Stimulated activated memory B cell treated with anti-CD40 and anti-IgM and Interleukin-4, amounts not matched to agents 10 μg/mL and 1 μg/mL and 100 μg/mL, for 72 hours (primary cell): Measurements from ENCODE around the gene PACS2.

Source experiments
- ATAC-seq: fragments of 150-1000 bp; cut with Tn5 transposase; 2 replicates; pipeline ENCODE4 v1.10.0; 2021
- H3K27ac Mint-ChIP-seq: one replicate; pipeline ENCODE4 v1.8.0; 2022; ENCODE audit warnings: mild to moderate bottlenecking, mixed read lengths
- H3K27me3 Mint-ChIP-seq: one replicate; pipeline ENCODE4 v1.8.0; 2022; ENCODE audit warnings: mixed read lengths
- H3K36me3 Mint-ChIP-seq: one replicate; pipeline ENCODE4 v1.8.0; 2022; ENCODE audit warnings: mixed read lengths
- H3K4me1 Mint-ChIP-seq: one replicate; pipeline ENCODE4 v1.8.0; 2022; ENCODE audit warnings: mixed read lengths
- H3K4me3 Mint-ChIP-seq: one replicate; pipeline ENCODE4 v1.8.0; 2022; ENCODE audit warnings: mild to moderate bottlenecking, moderate library complexity, mixed read lengths
- H3K9me3 Mint-ChIP-seq: one replicate; pipeline ENCODE4 v1.8.0; 2022; ENCODE audit warnings: mixed read lengths

Gene PACS2

DNA sequence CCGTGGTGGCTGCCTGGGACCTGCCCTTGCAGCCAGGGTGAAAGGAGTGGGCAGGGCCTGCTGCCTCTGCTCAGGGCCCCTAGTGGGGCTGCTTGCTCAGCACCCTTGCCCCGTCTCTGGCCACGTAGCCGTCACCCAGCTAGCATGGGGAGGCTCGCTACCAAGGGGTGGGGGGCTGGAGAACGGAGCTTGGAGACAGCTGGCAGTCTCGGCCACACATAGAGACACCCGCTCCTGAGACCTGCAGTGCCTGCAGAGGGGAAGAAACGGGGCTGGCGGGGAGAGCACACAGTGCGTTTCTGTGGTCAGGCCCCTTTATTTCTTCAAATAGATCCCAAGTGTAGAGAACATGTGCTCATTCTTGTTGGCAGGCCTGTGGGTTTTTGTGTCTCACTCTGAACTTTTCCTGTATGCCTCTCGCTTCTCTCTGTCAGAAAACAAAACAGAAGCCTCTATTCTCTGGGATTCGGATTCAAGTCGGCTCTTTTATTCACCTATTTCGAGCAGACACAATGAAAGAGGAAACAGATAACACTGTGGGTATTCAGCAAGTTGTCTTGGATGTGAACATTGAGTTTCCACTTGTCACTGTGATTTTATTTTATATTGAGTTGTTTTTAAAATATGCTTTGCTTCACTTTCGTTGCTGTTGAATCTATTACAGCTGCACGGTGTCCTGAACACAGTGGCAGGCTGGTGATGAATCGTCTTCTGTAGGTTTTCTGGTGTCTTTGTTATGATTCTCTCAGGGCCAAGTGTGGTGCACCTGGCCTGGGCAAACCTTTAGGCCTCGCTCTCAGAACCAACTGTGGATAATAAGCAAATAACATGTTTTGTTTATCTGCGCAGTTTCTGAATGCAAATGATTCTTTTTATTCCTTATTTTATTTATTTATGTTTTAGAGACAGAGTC is 26.5 kb downstream of the PACS2 start:
- H3K27me3 Mint-ChIP-seq = no peaks in the 10 kb centered on the region
- no peak overlapping the region for H3K27ac Mint-ChIP-seq
- peaks cover 30% of the 10 kb centered on the region for H3K4me1 Mint-ChIP-seq
- H3K4me3 Mint-ChIP-seq = no peak overlapping the region
- no peaks in the 10 kb centered on the region for H3K9me3 Mint-ChIP-seq
- ATAC-seq = no peak
- H3K36me3 Mint-ChIP-seq = peaks cover 14% of the 10 kb centered on the region

DNA sequence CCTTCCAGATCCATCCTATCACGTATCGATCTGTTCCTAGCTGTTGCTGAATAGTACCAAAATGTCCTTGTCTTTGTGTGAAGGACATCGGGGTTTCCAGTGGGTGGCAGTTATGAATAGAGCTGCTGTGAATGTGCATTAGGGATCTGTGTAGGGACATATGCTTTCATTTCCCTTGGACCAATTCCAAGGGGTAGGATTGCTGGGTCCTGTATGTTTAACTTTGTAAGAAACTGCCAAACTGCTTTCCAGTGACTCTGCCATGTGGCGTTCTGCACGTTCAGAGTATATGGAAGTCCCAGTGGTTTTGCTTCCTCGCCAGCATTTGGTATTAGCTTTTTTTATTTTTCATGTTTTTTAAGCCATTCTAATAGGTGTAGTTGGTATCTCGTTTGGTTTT is 28.6 kb downstream of the PACS2 start:
- Mint-ChIP-seq H3K4me1 (peaks cover 29% of the 10 kb centered on the region), H3K9me3 (no peaks in the 10 kb centered on the region), H3K36me3 (peaks cover 6% of the 10 kb centered on the region), H3K4me3 (no peak overlapping the region), H3K27me3 (no peaks in the 10 kb centered on the region), H3K27ac (no peak overlapping the region)
- ATAC-seq = no peak

DNA sequence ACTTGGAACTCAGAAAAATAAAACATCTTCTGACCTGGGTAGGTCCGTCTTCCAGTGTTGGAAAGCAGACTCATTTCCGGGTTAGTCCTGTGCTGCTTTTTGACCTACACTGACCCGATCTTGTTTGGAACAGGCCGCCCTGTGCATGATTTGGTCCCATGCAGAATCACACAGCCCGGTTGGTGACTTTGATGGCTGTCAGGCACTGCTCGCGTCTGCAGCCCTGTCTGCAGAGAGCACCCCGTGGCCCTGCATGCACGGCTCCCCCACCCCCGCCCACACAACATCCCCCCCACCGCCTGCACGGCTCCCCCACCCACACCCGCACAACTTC is 31.6 kb downstream of the PACS2 start:
- Mint-ChIP-seq H3K27me3 (no peaks in the 10 kb centered on the region), H3K36me3 (peaks cover 6% of the 10 kb centered on the region), H3K9me3 (no peaks in the 10 kb centered on the region), H3K27ac (no peak overlapping the region), H3K4me3 (no peak overlapping the region), H3K4me1 (peaks cover 5% of the 10 kb centered on the region)
- ATAC-seq = no peak

DNA sequence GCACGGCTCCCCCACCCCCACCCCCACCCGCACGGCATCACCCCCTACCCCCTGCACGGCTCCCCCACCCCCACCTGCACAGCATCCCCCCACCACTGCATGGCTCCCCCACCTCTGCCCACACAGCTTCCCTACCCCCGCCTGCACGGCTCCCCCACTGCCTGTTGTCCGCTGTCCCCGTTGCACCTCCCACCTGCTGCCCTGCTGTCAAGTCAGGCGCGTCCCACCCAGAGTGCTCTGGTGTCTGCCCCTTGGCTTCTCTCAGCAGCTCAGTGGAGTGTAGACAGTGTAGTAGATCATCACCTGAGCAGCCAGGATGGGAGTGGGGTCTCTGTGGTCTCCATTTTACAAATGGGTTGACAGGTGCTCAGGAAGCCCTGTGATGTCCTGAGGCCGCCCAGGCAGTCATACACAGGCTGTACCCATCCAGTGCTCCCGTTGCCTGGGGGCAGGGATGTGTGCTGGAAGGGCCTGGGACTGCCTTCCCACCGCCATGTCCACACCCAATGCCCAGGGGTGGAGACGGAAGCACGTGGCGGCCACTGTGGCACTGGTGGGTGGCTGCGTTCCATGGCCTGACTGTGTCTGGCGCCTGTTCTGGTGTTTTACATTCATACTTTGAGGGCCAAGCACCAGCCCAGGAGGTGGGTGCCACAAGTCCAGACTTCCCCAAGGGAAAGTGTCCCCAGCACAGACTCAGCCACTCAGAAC is 32.5 kb downstream of the PACS2 start:
- H3K27ac Mint-ChIP-seq = no peak overlapping the region
- ATAC-seq = peak; percentile 12
- peaks cover 2% of the 10 kb centered on the region for H3K4me1 Mint-ChIP-seq
- H3K4me3 Mint-ChIP-seq = no peak overlapping the region
- H3K36me3 Mint-ChIP-seq = peaks cover 6% of the 10 kb centered on the region
- no peaks in the 10 kb centered on the region for H3K27me3 Mint-ChIP-seq
- no peaks in the 10 kb centered on the region for H3K9me3 Mint-ChIP-seq

DNA sequence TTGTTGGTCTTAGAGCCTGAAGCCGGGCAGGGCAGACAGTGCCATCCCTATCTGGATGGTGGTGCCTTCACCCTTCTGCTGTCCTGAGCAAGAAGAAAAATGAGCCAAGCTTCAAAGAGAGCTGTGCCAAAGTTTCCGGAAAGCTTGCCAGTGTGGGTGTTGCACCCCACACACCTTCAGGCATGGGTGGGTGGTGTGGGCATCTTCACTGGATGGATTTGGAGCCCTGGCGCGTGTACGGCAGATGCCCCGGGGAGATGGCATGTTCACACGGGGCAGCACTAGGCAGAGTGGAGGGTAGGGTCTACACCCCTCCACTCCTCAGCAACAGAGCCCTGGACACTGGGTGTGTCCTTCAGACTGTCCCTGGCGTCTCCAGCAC is 33.0 kb downstream of the PACS2 start:
- Mint-ChIP-seq H3K4me3 (no peak overlapping the region), H3K36me3 (peaks cover 6% of the 10 kb centered on the region), H3K27me3 (no peaks in the 10 kb centered on the region), H3K9me3 (no peaks in the 10 kb centered on the region), H3K27ac (no peak overlapping the region), H3K4me1 (peaks cover 5% of the 10 kb centered on the region)
- ATAC-seq = no peak

DNA sequence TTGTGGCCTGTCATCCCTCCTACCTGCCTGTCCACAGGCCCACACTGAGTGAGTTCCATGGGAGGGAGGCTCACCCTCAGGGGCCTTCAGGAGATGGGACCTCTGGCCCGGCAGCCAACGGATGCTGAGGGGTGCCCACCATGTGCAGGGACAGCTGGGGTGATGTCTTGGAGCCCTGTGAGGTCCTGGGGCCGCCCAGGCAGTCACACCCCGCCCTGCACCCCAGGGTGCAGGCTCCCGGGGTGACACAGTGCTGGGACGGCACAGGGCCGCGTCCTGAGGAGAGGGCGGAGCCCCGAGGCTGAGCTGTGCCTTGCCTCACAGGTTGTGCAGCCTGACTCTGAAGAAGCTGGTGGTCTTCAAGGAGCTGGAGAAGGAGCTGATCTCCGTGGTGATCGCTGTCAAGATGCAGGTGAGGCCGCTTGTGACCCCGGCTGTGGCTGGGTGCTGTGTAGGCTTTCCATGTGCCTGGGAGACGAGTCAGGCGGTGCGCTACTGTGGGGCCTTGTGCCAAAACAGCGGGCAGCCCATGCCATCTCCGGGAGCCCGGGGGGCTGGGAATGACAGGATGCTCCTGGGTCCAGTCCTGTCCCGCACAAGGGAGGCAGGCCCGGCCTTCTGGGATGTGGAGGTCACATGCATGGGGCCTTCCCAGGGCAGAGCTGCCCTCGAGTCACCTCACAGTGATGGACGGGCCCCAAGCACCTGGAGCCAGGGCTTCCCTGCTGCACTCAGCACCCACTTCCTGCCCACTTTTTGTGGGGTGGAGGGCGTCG is 33.8 kb downstream of the PACS2 start:
- Mint-ChIP-seq H3K4me1 (peaks cover 5% of the 10 kb centered on the region), H3K27me3 (no peaks in the 10 kb centered on the region), H3K27ac (no peak overlapping the region), H3K36me3 (peaks cover 6% of the 10 kb centered on the region), H3K9me3 (peaks cover 2% of the 10 kb centered on the region), H3K4me3 (no peak overlapping the region)
- ATAC-seq = no peak

DNA sequence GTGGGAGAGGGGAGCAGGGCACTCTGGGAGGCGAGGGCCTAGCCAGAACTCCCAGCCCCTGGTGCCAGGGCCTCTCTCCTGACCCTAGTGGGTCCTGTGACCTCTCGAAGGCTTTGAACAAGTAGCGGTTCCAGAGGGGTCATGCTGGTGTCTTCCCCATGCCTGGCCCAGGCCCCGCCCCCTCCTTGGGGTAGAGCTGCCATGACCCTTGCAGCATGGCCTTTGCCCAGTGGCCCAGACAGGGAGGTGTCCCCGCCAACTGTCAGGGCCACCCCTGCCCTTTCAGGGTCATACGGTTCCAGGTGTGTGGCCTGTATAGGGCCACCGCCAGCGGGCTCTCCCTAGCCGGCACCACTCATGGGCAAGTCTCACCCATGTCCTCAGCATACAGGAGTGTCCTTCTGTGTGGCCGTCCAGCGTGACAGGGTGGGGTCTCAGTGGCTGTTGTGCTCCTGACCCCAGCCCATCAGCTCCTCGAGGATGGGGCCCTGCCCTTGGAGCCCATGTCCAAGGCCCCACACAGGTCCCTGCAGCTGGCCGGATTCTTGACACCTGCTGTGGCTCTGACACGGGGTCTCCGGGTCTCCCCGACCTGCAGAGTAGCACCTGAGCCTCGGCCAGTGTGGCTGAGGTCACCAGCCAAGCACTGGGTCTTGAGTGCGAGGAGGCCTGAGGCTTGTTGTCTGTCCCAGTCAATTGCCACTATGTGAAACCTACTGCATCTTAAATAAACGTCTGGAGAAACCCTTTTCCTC is 34.6 kb downstream of the PACS2 start:
- peaks cover 5% of the 10 kb centered on the region for H3K4me1 Mint-ChIP-seq
- no peak overlapping the region for H3K27ac Mint-ChIP-seq
- peaks cover 3% of the 10 kb centered on the region for H3K9me3 Mint-ChIP-seq
- H3K36me3 Mint-ChIP-seq = peaks cover 6% of the 10 kb centered on the region
- no peak overlapping the region for H3K4me3 Mint-ChIP-seq
- no peak for ATAC-seq
- H3K27me3 Mint-ChIP-seq = no peaks in the 10 kb centered on the region

DNA sequence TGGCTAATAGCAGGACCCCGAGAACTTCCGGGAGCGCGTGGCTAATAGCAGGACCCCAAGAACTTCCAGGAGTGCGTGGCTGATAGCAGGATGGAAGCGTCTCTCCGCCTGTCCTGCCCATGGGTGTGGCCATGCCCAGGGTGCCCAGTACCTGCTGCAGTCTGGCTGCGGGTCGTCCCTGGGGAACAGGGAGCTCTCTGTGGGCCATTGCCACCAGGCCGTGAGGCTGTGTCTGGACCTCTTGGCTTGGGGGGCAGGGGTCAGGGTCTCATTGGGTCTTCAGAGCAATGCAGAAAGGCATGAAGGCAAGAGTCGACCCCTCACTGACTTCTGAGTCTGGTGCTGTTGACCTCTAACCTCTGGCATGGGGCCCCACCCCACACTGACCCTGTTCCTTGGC is 35.4 kb downstream of the PACS2 start:
- no peak for ATAC-seq
- H3K27me3 Mint-ChIP-seq = no peaks in the 10 kb centered on the region
- no peak overlapping the region for H3K27ac Mint-ChIP-seq
- H3K4me3 Mint-ChIP-seq = no peak overlapping the region
- peaks cover 5% of the 10 kb centered on the region for H3K4me1 Mint-ChIP-seq
- H3K36me3 Mint-ChIP-seq = peaks cover 6% of the 10 kb centered on the region
- peaks cover 3% of the 10 kb centered on the region for H3K9me3 Mint-ChIP-seq

DNA sequence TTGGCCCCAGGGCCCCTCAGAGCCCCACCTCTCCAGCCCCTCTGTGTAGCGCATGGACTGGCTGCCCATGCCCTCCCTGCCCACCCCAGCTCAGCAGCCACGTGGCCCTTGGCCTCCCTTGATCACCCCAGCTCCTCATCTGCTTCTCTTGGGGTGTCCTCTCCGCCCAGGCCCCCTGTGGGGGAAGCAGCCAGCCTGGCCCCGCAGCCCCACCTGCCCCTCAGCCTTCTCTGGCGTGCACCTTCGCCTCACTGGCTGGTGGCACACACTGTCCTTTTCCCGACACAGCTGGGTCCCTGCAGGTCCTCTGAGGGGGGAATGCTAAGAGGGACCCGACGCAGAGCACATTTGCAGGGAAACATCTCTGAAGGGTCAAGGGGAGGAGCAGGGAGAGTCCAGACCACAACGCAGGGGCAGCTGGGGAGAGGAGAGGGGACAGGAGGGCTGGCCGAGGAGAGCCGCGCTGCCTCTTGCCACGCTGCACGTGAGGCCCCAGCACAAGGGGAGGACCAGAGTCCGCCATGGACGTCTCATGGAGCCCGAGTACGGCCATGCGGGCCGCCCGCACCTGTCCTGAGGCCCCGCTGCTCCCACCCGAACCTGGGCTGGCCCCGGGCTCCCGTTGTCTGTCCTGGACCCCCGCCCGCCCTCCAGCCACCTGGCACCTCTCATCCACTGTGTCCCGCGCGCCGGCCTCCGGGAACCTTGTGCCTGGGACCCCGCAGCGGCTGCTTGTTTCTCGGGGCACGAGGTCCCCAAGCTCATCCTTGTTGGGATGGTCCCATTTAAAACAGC is 36.1 kb downstream of the PACS2 start:
- Mint-ChIP-seq H3K9me3 (peaks cover 3% of the 10 kb centered on the region), H3K27me3 (no peaks in the 10 kb centered on the region), H3K4me1 (peaks cover 5% of the 10 kb centered on the region), H3K27ac (no peak overlapping the region), H3K36me3 (peaks cover 8% of the 10 kb centered on the region), H3K4me3 (no peak overlapping the region)
- ATAC-seq = no peak

DNA sequence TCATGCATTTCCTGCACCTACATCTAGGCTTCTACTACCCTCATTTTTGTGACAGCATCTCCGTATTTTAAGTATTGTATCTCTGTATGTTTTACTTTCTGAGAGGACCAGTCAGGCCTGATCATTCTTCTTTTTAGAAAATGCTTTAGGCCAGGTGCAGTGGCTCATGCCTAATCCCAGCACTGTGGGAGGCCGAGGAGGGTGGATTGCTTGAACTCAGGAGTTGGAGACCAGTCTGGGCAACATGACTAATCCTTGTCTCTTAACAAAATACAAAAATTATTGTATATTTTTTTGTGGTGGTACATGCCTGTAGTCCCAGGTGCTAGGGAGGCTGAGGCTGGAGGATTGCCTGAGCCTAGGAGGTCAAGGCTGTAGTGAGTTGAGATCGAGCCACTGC is 36.9 kb downstream of the PACS2 start:
- H3K27ac Mint-ChIP-seq = no peak overlapping the region
- H3K9me3 Mint-ChIP-seq = peaks cover 3% of the 10 kb centered on the region
- no peak for ATAC-seq
- peaks cover 13% of the 10 kb centered on the region for H3K36me3 Mint-ChIP-seq
- peaks cover 5% of the 10 kb centered on the region for H3K4me1 Mint-ChIP-seq
- H3K4me3 Mint-ChIP-seq = no peak overlapping the region
- no peaks in the 10 kb centered on the region for H3K27me3 Mint-ChIP-seq

DNA sequence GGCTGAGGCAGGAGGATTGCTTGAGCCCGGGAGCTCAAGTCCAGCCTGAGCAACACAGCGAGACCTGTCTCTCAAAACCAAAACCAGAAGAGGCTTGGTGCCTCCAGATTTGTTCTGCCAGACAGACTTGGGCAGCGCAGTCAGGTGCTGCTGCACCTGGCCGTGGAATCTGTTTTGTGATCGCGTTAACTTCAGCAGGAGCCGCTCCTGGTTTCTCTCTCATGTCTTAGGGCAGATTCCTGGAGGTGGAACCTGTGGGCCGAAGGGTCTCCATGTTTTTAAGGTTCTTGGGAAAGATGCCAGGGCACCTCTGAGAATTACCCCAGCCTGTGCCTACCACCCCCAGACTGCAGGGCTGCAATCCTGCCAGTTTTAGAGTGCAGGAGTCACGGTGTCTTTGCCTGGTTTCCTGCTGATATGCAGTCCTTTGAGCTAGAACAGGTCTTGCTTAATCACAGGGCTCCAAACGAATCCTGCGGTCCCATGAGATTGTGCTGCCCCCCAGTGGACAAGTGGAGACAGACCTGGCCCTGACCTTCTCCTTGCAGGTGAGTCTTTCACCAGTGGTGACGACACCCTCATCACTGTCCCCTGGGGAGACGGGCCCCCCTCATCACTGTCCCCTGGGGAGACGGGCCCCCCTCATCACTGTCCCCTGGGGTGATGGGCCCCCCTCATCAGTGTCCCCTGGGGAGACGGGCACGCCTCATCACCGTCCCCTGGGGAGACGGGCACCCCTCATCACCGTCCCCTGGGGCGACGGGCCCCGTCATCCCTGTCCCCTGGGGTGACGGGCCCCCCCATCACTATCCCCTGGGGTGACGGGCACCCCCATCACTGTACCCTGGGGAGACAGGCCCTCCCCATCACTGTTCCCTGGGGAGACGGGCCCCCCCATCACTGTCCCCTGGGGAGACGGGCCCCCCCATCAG is 37.6 kb downstream of the PACS2 start:
- H3K27ac Mint-ChIP-seq = peak overlapping the region; percentile 80
- H3K36me3 Mint-ChIP-seq = peaks cover 20% of the 10 kb centered on the region
- H3K4me3 Mint-ChIP-seq = no peak overlapping the region
- H3K4me1 Mint-ChIP-seq = peaks cover 5% of the 10 kb centered on the region
- peak; percentile 90 for ATAC-seq
- no peaks in the 10 kb centered on the region for H3K27me3 Mint-ChIP-seq
- H3K9me3 Mint-ChIP-seq = peaks cover 3% of the 10 kb centered on the region

DNA sequence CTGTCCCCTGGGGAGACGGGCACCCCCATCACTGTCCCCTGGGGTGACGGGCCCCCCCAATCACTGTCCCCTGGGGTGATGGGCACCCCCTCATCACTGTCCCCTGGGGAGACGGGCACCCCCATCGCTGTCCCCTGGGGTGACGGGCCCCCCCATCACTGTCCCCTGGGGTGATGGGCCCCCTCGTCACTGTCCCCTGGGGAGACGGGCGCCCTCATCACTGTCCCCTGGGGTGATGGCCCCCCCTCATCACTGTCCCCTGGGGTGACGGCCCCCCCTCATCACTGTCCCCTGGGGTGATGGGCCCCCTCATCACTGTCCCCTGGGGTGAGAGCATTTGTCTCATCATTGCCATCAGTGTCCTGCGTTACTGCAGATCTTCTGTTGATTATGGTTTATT is 38.6 kb downstream of the PACS2 start:
- peak overlapping the region; percentile 80 for H3K27ac Mint-ChIP-seq
- H3K4me3 Mint-ChIP-seq = no peak overlapping the region
- H3K4me1 Mint-ChIP-seq = peaks cover 5% of the 10 kb centered on the region
- H3K27me3 Mint-ChIP-seq = no peaks in the 10 kb centered on the region
- ATAC-seq = no peak
- peaks cover 25% of the 10 kb centered on the region for H3K36me3 Mint-ChIP-seq
- H3K9me3 Mint-ChIP-seq = peaks cover 3% of the 10 kb centered on the region

DNA sequence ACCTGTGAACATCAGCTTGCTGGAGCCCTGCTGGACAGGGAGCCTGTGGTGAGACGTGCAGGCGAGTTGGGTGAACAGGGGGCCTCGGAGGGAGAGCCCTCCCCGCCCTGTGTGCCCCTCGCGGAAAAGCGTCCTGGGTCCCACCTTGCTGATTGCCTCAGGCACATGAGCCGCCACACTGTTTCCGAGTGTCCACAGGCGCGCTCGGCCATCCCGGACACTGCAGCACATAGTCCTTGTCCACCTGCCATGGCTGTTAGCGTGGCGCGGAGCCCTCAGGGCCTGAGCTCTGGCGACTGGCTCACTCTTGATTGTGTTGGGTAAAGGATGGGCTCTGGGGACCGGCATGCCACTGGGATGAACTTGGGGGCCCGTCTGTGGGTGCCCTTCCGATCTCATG is 40.0 kb downstream of the PACS2 start:
- peaks cover 5% of the 10 kb centered on the region for H3K4me1 Mint-ChIP-seq
- ATAC-seq = no peak
- no peak overlapping the region for H3K4me3 Mint-ChIP-seq
- peaks cover 25% of the 10 kb centered on the region for H3K36me3 Mint-ChIP-seq
- H3K9me3 Mint-ChIP-seq = peaks cover 3% of the 10 kb centered on the region
- H3K27ac Mint-ChIP-seq = no peak overlapping the region
- no peaks in the 10 kb centered on the region for H3K27me3 Mint-ChIP-seq
